Tongue (tissue), 2 donors: ENCODE results near the gene FGG. TPM values are rescaled to one million over a fixed set of nuclear protein-coding genes. Genes with fewer than 3 reads are reported as not detected.
A peak's percentile ranks its signal among the peaks of the same experiment; 100 is the strongest.

Experiments
- DNase-seq: peaks from one replicate; pipeline ENCODE4 v3.0.0-alpha.2; 2015
- total RNA-seq: library from RNA; depleted of rRNA; stranded (reverse); fragments of >200 nt; gene quantifications from one replicate; pipeline ENCODE4 v1.2.3, GENCODE V29; 2014

The FGG gene
- total RNA-seq: not detected

DNA sequence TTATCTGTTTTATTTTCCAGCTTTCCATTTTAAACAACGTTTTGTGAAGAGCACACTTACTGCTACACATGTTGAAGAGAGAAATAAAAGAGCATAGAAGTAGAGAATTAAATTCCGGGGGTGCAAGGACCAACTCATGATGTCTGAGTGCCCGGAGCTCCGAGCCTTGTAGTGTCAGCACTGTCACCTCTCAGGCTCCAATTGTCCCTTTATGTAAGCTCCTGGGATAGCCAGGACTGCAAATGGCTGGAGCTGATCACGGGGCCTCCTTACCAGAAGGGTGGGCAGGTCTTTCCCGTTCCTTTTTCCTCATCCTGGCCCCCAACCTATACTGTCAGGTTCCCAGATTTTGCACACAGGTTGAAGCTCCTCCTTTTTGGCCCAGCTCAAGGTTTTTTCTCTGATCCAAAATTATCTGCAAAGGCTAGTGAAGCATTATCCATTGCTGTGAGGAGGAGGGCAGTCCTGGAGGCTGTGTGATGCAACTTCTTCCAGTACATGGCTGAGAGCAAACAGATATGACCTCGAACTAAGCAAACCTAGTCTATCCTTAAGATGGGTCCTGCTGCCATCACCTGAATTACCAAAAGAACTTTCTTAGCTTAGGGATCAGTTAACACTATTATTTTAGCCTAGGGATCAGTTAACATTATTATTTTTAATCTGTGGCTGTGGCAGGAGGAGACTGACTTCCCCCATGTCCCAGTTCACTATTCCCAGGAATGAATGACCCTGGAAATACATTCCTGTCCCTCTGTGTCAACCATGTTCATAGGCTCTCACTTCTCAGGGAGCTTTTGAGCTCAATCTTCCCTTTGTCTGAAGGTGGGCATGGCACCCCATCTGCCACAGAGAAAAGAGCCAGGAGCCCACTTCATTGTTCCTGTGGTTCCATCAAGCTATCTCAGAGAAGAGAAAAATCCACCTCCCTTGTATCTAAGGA lies at the start of gene FGG:
TSS of gene FGG (minus strand) at position 185 of the 943 bp plus-strand sequence. CDS start at position 138, 47 bp downstream.
- DNase-seq: no peak

DNA sequence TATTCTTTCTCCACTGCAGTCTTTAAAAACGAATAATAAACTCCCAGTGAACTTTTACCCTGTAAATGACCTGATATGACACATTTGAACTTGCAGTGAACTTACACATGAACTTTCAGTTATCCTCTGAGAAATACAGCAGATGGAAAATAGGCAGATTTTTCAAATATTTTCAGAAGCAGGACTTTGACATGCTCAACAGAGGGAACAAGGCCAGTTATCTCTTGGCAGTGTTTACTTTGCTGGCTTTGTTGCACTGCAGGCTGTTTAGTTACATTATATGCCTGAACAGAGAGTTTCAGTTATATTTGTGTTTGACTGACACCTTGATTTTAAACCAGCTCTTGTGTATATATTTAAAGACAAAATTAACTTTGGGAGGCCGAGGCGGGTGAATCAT lies 47.6 kb upstream of the FGG start:
- DNase-seq: peak; percentile 40

GRCh38 chr4:154658680-154659405 lies 46.4 kb upstream of the FGG start:
- no peak for DNase-seq

- DNase-seq: no peak
These were observed 31.0 kb upstream of the FGG start for GRCh38 chr4:154643493-154643892.

DNA sequence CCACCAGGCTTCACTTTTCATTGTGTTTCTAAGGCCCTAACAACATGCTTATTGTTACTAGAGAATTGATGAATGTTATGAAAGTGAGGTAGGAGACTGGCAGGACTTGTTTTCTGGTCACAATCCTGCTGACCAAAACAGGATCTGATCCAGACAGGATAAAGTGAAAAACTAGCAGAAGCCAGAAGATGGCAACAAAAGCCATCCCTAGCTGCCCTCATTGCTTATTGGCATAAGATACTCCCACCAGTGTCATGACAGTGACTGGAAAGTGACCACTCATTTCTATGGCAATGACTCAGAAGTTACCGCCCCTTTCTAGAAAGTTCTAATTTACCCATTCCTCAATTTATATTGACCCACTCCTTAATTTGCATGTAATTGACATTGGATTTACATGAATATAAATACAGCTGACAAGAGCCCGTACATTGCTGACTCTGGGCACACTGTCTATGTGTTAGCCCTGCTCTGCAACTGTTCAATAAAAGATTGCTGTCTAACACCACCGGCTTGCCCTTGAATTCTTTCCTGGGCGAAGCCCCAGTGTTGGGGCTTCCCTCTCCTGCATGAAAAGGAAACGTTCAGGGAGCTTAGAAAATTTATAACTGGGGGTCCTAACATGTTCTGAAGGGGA lies 30.0 kb upstream of the FGG start:
- DNase-seq: no peak

GRCh38 chr4:154640999-154641398 lies 28.5 kb upstream of the FGG start:
- DNase-seq: no peak

DNA sequence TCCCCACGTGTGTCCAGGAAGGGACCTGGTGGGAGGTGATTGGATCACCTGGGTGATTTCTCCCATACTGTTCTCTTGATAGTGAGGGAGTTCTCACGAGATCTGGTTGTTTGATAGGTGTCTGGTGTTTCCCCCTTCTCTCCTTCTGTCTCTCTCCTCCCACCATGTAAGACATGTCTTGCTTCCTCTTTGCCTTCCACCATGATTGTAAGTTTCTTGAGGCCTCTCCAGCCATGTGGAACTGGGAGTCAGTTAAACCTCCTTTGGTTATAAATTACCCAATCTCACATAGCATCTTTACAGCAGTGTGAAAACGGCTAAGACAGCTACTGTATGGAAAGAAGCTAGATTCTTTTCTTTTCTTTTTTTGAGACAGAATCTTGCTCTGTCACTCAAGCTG lies 21.6 kb upstream of the FGG start:
- no peak for DNase-seq

- DNase-seq: no peak
These were observed 19.4 kb upstream of the FGG start for GRCh38 chr4:154631828-154632227.

GRCh38 chr4:154630324-154630723 lies 17.9 kb upstream of the FGG start:
- no peak for DNase-seq

GRCh38 chr4:154626793-154627484 lies 14.5 kb upstream of the FGG start:
- DNase-seq: peak; percentile 64

DNA sequence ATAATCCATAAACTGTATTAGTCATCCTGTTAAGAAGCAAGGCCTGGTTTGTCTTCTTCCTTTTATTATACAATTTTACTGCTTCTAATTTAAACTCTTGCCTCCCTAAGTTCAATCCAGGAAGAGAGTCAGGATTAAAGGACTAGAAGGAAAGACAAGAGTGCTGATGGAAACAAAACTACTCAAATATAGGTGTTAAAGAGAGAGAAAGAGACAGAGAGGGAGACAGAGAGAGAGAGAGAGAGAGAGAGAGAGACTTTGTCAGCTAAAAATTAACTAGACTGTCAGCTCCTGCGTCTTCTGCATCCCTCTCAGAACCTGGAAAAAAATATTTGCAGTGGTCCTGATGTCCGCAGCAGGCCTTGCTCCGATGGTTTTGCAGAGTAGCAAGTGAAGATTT lies 13.5 kb upstream of the FGG start:
- DNase-seq: no peak

GRCh38 chr4:154623995-154624394 lies 11.5 kb upstream of the FGG start:
- no peak for DNase-seq

- no peak for DNase-seq
These were observed 11.0 kb upstream of the FGG start for GRCh38 chr4:154623436-154623835.

DNA sequence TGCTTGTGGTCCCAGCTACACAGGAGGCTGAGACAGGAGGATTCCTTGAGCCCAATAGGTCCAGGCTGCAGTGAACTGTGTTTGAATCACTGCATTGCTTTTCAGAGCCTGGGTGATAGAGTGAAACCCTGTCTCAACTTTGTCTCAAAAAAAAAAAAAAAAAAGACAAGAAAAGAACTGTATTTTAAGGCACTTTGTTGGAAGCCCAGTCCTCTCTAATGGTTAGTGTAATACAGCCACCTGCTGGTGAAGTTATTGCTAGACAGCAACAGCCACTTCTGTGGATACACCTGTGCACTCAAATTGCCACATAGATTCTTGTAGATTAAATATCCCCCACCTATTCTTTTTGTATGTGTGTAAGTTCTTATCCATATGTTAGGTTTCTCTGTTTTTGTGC lies 10.1 kb upstream of the FGG start:
- DNase-seq: peak; percentile 64

DNA sequence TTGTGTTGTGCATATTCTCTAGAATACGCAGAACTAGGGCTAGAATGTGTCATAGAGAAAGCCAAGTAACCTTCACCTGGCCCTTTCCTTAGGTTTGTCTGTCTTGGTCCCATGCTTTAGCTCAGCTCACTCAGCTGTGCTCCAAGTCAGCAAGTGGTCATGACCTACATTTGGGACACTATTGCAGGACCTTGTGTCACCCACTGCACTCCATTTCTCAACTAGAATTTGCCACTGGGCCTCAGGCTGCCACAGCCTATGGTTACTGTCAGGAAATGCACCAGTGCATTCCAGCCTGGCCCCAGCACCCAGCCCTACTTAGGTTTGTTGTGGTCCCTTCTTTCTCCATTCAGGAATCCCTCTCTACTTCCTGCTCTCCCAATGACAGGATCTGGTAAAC lies 7.7 kb upstream of the FGG start:
- DNase-seq: no peak

DNA sequence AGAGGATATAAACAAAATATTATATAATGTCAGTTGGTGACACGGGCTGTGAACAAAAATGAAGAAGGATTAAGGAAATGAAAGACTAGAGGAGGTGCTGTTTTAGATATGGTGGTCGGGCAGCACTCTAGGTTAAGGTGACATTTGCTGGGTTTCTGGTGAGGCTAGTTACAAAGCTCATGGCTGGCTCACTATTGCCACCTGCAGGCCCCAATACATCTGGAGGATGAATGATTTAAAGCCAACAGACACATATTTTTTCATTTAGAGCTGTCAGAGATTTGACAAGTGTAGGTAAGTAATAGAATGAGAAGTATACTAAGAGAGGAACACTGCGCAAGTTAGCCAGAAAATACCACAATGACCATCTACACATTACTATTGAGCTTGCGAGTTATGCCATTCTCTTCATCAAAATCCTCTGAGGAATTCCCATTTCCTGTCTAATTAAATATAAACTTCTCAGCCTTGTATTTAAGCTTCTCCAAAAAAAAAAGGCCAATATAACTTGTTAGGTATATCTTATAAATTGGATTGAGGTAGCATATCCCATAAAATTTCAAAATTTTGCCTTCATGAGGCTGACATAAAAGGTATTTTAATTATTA lies 6.4 kb upstream of the FGG start:
- peak; percentile 68 for DNase-seq

- DNase-seq: no peak
These were observed 5.4 kb upstream of the FGG start for GRCh38 chr4:154617820-154618317.

GRCh38 chr4:154616731-154617130 lies 4.3 kb upstream of the FGG start:
- no peak for DNase-seq

DNA sequence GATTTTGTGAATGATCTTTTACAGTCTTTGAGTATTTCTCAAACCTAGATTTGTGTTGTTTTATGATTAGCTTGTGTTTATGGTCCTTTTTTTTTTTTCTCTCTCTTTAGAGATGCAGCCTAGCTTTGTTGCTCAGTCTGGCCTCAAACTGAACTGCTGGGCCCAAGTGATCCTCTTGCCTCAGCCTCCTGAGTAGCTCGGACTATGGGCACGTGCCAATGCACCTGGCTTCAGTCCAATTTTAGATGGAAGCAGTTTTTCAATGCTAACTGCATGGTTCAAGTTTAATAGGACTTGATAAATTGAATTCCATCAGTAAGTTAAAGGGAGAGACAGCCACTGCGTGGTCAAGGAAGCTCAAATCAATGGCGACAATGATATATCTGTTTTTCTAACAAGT lies 3.8 kb upstream of the FGG start:
- DNase-seq: no peak

- no peak for DNase-seq
These were observed 2.8 kb upstream of the FGG start for GRCh38 chr4:154615211-154615610.

GRCh38 chr4:154614306-154614705 lies 1.9 kb upstream of the FGG start:
- no peak for DNase-seq

GRCh38 chr4:154611833-154612232 lies 623 bp downstream of the FGG start:
- DNase-seq: no peak
